MG63 (cell line): Measurements from ENCODE around the gene SLC66A1. TPM values are rescaled to one million over a fixed set of nuclear protein-coding genes. Genes with fewer than 3 reads are reported as not detected.

Experiments used
- DNase-seq: peaks from one replicate; pipeline ENCODE4 v3.0.0-alpha.2; 2020
- H3K27me3 ChIP-seq: fragments of 250-450 bp; sonication (Bioruptor Pico); 2 replicates; pipeline ENCODE4 v1.5.1; 2020; ENCODE audit warnings: mild to moderate bottlenecking, moderate library complexity
- H3K36me3 ChIP-seq: fragments of 250-450 bp; sonication (Bioruptor Pico); 2 replicates; pipeline ENCODE4 v1.5.1; 2020; ENCODE audit warnings: mild to moderate bottlenecking, moderate library complexity
- H3K4me3 ChIP-seq: fragments of 250-450 bp; sonication (Bioruptor Pico); 2 replicates; pipeline ENCODE4 v1.5.1; 2020; ENCODE audit warnings: mild to moderate bottlenecking, moderate library complexity
- H3K9me3 ChIP-seq: fragments of 250-450 bp; sonication (Bioruptor Pico); 2 replicates; pipeline ENCODE4 v1.5.1; 2020; ENCODE audit warnings: mild to moderate bottlenecking, moderate library complexity
- total RNA-seq: library from RNA; depleted of rRNA; stranded (reverse); fragments of >200 nt; shearing (Covaris generic); gene quantifications from 2 replicates; pipeline ENCODE4 v1.2.3, GENCODE V29; 2014; ENCODE audit warnings: low replicate concordance

The SLC66A1 gene
- total RNA-seq, 1 experiment from 2014 or later, result 19.9 TPM

DNA sequence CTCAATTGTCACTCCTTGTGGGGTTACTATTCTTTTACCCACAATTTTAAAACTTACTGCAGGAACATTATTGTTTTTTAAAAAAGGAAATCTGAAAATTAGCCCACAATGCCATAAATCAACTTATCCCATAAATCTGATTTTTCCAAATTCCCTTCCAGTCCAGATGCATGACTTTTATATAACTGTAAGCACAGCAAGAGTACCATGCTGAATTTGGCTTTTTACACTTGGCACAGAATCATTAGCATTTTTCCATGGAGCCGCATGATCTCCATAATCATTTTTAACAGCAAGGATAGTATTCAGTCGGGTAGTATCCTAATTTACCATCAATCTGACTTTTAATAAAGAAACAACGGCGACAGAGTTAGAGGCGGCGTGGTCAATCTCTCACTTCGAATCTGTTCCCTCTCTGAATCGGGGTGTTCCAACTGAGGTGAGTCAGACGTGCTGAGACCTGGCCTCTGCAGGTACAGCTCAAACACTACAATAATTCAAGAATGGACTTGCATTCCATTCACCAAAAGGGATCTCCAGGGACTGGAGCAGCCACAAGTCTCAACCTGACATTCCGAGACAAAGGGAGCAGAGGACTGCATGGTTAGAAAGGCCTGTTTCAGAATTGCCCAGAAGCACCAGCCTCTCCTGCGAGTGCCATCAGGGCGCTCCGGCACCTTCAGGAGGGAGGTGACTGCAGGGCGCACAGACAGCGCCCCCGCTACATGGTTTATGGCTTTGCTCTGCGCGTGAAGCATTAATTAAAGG is 48.9 kb downstream of the SLC66A1 start:
- Histone ChIP-seq H3K4me3 (no peak overlapping the region), H3K9me3 (no peaks in the 10 kb centered on the region), H3K36me3 (peaks cover 12% of the 10 kb centered on the region), H3K27me3 (no peaks in the 10 kb centered on the region)
- DNase-seq, result no peak

DNA sequence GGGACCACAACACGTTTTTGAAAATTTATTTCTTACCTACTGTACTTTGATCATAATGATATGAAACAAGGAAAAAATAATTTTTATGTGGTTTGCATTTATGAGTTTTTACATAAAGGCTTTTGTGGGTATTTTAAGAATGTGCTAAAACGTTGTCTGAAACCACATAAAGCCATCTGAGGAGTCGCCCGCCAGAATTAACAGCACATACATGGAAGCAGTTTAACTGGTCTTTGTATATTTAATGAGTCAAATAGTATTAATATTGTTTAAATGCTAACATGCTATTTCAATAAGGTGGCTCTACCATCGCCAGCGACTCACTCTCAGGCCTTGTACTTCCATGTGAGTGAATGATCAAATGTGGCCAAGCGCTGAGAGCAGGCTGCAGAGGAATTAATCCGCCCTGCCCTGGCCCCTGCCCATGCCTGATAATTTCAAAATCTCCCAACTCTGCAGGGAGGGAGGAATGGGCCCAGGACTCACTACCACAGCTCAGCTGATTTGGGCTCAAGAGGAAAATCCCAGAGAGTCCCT is 49.6 kb downstream of the SLC66A1 start:
- DNase-seq, result peak; percentile 68
- Histone ChIP-seq H3K4me3 (no peak overlapping the region), H3K9me3 (no peaks in the 10 kb centered on the region), H3K36me3 (peaks cover 7% of the 10 kb centered on the region), H3K27me3 (no peaks in the 10 kb centered on the region)

DNA sequence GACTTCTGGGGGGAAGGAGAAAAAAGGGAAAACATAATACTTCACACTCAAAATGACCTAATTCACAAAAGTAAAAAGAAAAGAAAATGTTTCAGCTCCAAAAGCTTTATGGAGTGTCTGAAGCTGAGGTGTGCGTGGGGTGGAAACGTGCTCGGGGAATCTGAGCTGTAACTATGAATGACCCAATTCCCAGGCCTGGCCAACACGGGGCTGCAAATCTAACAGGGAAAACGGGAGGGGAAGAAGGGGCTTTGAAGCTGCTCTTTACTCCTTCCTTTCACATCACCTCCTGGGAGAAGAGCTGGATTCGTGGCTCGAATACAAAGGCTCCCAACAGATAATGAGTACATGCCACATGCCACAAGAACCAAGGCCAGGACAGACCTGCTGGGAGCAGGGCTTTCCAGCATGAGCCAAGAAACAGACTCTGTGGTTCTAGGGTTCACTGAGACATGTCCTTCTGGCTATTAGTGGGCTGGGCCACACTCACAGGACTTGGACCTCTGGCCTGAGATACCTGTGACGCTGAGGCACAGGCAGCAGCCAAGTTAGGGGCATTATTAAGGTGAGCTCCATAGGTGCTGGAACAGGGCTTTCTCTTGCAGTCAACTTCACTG is 51.5 kb downstream of the SLC66A1 start:
- H3K9me3 ChIP-seq, result no peaks in the 10 kb centered on the region
- DNase-seq, result no peak
- H3K4me3 ChIP-seq, result no peak overlapping the region
- peaks cover 5% of the 10 kb centered on the region for H3K36me3 ChIP-seq
- H3K27me3 ChIP-seq, result no peaks in the 10 kb centered on the region

DNA sequence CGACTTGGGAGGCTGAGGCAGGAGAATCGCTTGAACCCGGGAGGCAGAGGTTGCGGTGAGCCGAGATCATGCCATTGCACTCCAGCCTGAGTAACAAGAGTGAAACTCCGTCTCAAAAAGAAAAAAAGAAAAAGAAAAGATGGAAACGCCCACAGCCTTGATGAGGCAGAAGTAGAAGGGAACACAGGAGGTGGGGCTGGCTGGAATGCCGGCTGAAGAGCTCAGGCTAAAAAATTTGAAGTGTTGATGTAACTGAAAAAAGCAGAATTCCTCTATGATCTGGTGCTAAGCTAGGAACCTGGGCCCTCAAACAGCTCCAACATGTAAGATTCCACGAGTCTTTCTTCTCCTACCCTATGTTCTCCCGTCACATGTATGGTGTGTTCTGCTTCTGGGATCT is 53.6 kb downstream of the SLC66A1 start:
- peaks cover 5% of the 10 kb centered on the region for H3K36me3 ChIP-seq
- H3K9me3 ChIP-seq, result no peaks in the 10 kb centered on the region
- H3K4me3 ChIP-seq, result no peak overlapping the region
- no peak for DNase-seq
- no peaks in the 10 kb centered on the region for H3K27me3 ChIP-seq

DNA sequence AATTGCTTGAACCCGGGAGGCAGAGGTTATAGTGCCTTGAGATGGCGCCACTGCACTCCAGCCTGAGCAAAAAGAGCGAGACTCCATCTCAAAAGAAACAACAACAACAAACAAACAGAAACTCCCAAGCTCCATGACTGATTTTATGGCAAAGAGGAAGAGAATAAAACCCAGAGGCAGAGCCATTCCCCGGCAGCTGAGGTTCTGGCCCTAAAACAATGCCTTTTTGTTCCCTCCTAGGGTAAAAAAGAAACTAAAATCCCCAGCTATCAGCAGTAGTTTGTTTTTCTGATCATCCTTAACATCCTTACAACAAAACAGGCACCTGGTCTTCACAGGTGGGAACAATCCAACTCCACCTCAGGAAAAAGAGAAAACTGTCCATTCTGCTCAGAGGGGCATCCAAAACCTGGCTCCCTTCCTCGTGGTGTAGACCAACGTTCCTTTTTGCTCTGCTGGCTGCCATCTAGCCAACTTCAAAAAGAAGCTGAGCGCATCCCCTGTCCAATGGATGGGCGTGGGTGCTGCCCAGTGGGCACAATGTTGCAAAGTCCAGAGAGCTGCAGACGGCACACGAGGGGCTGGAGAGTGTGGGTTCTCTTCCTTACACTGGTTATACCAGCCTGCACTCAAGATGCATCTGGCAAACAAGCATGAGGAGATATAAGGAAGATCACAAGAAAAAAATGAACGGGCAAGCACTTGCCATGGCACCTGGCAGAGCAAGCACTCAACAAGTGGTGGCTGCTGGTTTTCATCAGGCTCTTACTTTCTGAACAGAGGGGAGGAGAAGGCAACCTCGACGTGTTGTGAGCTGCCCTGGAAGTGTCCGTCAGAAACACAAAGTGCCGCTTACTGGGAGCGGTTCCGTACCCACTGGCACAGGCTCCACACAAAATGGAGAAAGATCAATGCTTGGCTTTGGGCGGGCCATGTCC is 54.7 kb downstream of the SLC66A1 start:
- Histone ChIP-seq H3K36me3 (peaks cover 5% of the 10 kb centered on the region), H3K4me3 (no peak overlapping the region), H3K27me3 (no peaks in the 10 kb centered on the region), H3K9me3 (no peaks in the 10 kb centered on the region)
- no peak for DNase-seq

DNA sequence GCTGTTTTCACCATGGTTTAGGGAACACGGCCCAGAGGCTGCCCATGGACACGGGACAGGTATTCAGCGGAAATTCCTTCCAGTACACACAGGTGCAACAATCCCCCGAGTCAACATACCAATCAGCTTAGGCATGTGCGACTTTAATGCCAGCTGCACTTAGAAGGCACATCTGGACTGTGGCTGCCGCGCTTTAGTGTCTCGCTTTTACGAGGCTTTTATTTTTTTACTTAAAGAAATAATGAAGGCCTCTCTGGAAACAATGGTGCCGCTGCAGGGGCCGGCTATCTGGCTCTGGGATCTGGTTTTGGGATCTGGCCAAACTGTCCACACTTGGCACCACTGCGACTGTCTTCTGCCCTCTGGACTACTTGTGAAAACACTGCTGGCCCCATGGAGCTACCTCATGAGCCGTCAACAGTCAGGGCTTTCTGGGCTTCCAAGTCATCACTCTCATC is 55.5 kb downstream of the SLC66A1 start:
- no peaks in the 10 kb centered on the region for H3K9me3 ChIP-seq
- H3K4me3 ChIP-seq, result no peak overlapping the region
- no peaks in the 10 kb centered on the region for H3K27me3 ChIP-seq
- DNase-seq, result no peak
- H3K36me3 ChIP-seq, result peaks cover 5% of the 10 kb centered on the region

DNA sequence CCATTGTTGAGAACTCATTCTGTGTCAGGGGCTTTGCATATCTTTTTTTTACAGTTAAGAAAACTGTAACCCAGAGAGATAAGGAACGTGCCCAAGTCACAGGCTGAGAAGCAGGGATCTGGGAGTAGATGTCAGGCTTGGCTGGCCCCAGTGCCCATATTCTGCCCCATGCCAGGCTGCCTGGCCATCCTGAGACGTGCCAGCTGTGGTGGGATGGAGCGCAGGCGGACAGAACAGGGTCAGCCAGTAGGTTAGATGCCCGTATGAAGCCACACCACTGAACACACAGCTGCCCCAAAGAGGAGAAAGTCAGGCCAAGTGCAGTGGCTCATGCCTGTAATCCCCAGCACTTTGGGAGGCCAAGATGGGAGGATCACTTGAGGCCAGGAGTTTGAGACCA is 55.9 kb downstream of the SLC66A1 start:
- DNase-seq, result no peak
- Histone ChIP-seq H3K27me3 (no peaks in the 10 kb centered on the region), H3K36me3 (peaks cover 5% of the 10 kb centered on the region), H3K9me3 (no peaks in the 10 kb centered on the region), H3K4me3 (no peak overlapping the region)

DNA sequence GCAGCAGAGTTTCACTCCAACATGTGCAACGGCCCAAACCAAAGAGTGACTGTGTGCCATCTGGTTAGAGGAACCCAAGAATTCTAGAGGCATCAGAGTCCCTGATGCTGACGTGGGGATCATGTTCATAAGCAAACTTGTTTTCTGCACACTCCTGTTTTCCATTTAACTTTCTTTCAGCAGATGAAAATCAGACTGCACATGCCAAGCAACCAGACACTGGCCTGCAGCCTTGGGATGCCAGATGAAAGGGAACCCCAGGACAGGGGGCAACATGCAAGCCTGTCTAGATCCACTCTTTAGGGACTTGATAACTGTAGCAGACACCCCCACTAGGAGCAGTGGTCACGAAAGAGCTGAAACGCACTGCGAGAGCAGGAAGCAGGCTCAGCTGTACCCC is 56.8 kb downstream of the SLC66A1 start:
- Histone ChIP-seq H3K36me3 (peaks cover 6% of the 10 kb centered on the region), H3K4me3 (no peak overlapping the region), H3K27me3 (no peaks in the 10 kb centered on the region), H3K9me3 (no peaks in the 10 kb centered on the region)
- DNase-seq, result no peak

DNA sequence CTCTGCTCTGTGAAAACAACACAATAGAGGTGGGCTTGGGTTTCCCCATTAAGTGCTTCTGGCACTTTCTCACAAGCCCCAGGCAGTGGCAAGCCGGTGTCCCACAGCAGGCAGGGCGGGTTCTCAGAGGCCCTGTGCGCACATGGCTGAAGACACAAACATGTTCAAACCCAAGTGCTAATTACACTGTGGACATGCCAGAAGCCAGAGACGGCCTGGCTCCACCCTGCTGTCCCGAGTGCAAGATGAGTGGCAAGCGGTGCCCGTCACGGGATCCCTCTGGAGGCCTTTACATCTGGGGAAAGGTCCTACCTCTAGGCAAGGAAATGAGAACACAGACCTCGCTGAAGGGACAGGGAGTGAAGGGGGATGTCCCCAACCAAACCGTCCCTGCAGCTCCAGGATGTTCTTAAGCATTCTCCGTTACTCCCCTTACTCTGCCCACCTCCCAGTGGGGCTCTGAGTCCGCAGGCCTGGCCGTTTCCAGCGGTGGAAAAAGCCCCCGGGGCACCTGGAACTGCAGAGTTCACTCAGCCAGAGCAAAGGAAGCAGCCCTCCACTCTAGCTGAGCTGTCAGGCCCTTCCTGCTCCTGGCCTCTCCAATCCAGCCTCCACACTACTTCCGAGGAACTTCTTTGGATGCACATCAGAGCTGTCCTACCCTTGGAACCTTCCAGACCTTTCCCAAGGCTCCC is 57.4 kb downstream of the SLC66A1 start:
- no peak overlapping the region for H3K4me3 ChIP-seq
- peaks cover 6% of the 10 kb centered on the region for H3K36me3 ChIP-seq
- DNase-seq, result no peak
- H3K9me3 ChIP-seq, result no peaks in the 10 kb centered on the region
- H3K27me3 ChIP-seq, result no peaks in the 10 kb centered on the region

DNA sequence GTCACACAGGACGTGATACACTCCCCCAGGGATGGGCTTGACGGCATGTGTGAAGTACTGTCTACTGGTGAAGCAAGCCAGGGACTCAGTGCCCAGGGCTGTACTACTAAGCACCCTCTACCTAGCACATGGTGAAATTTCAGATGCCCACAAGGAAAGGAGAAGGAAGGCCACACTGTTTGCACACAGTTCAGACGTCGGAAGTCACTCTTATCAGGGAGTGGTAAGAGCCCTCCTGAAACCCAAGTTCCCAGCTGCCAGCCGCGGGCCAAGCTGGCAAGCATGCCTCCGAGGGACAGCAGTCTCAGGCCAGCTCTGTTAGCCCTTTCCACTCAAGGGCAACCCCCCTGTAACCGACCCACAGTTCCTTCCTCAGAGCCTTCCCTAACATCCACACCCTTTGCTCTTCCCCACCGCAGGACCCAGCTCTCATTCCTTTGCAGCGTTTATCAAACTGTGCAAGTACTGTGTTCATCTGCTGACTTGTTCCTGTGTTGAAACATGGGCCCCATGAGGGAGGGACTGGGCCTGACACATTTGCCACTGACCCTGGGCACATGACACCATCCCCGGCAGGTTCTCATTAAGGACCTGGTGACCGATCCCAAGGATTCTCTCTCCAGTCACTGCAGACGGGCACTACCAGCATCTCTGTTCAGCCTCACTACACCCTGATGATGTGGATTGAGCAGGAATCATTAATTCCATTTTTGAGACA is 58.5 kb downstream of the SLC66A1 start:
- Histone ChIP-seq H3K36me3 (peaks cover 12% of the 10 kb centered on the region), H3K9me3 (no peaks in the 10 kb centered on the region), H3K27me3 (no peaks in the 10 kb centered on the region), H3K4me3 (no peak overlapping the region)
- no peak for DNase-seq

DNA sequence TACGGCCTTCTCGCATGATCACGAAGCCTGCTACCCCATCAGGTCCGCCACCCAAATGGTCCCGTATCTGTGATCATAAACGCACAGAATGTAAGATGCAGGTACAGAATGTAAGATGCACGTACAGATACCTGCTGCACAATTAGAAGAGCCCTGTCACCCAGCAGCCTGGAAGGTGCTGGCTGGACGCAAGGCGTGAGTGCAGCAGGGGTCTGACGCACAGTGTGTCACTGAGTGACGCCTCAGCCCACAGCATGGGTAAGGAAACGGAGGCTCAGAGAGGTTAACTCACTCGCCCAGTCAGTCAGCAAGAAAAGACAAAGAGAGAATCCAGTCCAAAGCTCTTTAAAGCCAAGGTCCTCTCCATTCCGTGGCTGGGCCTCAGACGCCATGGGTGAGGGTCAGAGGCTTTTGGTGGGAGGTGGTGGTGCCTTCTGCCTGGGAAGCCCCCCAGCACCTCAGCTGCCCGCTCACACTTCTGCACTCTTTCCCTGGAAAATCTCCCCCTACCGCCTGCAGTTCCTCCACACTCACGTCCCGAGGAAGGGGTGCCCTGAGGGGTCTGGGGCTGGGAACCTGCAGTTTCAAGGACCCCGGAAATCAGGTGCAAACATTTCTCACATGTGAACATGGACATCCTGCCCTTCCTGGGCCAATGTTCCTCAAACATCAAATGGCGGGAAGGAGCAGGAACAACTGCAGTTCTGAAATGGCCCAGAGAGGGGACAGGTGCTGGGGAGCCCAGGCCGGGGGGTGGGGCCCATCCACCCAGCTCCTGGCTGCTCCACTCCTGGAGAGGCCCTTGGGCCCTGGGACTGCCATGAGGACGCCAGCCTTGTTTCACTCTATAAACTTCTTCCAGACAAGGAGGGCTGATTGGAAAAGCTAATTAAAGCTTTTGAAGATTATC is 59.4 kb downstream of the SLC66A1 start:
- no peaks in the 10 kb centered on the region for H3K27me3 ChIP-seq
- H3K36me3 ChIP-seq, result peaks cover 21% of the 10 kb centered on the region
- H3K4me3 ChIP-seq, result no peak overlapping the region
- H3K9me3 ChIP-seq, result no peaks in the 10 kb centered on the region
- DNase-seq, result no peak

DNA sequence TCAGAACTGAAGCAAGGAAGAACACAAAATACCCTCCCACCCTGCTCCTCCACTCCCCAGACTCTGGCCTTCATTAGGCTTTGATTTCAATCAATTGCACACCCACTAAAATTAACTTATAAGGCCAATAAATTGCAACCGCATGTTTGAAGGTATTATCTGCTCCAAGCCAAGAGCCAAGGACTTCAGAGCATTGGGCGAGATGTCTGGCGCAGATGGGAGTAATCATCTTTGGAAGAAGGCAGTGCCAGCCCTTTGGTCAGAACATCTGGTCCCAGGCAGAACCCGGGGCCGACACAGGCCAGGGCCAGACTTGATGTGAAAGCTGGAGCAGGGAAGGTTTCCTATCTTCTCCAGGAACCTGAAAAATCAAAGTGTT is 60.0 kb downstream of the SLC66A1 start:
- Histone ChIP-seq H3K27me3 (no peaks in the 10 kb centered on the region), H3K36me3 (peaks cover 28% of the 10 kb centered on the region), H3K9me3 (no peaks in the 10 kb centered on the region), H3K4me3 (no peak overlapping the region)
- DNase-seq, result no peak

DNA sequence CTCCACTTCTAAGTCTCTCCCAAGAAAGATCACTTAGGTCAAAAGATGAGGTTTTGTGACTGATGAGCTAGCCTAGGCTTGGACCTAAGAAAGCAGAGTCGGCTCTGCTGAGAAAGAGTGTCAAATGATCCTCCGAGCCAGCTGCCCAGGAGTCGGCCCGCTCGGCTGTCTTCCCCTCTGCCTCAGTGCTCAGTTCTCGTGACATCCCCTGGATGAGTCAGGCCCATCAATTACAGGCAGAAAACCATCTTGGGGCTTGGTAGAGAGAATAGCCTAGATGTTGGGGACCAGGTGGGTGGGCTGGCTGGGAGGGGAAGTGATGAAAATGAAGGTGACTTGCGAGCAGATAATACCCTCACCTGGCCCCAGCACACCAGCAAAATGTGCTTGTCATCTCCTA is 60.5 kb downstream of the SLC66A1 start:
- Histone ChIP-seq H3K9me3 (no peaks in the 10 kb centered on the region), H3K4me3 (no peak overlapping the region), H3K27me3 (no peaks in the 10 kb centered on the region), H3K36me3 (peaks cover 32% of the 10 kb centered on the region)
- no peak for DNase-seq

DNA sequence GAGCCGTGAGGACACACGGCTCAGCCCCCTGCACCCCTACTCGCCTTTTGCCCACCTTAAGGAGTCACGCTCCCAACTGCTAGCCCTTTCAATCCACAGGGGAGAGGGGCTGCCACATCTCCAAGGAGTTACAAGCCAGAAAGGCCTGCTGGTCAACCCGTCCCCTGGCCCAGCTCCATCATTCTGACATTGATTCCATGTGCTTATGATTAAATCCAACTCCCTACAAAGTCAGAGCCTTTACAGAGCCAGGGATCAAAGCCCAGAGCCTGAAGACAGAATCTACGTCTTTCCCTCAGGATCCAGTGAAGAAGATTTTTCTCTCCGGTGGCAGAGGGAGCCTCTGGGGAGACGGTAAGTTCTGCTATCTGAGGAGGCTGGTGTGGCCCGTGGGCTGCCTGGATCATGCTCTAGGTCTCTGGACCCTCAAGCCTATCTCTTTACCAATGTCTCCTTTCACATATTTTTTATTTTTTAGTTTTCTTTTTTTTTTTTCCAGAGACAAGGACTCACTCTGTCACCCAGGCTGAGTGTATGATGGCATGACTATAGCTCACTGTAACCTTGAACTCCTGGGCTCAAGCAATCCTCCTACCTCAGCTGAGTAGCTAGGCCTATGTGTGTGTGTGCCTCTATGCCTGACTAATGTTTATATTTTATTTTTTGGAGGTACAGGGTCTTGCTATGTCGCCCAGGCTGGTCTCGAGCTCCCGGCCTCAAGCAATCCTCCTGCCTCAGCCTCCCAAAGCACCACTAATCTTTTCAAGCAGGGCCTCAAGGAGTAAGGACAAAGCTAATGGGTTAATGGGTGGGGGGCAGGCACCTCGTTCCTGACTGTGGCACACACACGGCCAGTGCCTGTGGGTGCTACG is 61.3 kb downstream of the SLC66A1 start:
- no peak for DNase-seq
- no peaks in the 10 kb centered on the region for H3K27me3 ChIP-seq

More for the DNA sequence above, 61.3 kb downstream of the SLC66A1 start:
- Histone ChIP-seq H3K4me3 (no peak overlapping the region), H3K9me3 (no peaks in the 10 kb centered on the region), H3K36me3 (peaks cover 41% of the 10 kb centered on the region)
